Glutamatergic neuron (in vitro differentiated cells): Measurements from ENCODE around the gene SMAD7. TPM values are rescaled to one million over a fixed set of nuclear protein-coding genes. Genes with fewer than 3 reads are reported as not detected.

Source experiments
- DNase-seq: peaks from one replicate; pipeline ENCODE4 v3.0.0; 2022
- H3K27ac Mint-ChIP-seq: one replicate; pipeline ENCODE4 v1.8.0; 2020; ENCODE audit warnings: mild to moderate bottlenecking, mixed read lengths, inconsistent platforms; ENCODE audit not compliant: unreplicated experiment
- H3K27me3 Mint-ChIP-seq: one replicate; pipeline ENCODE4 v1.8.0; 2020; ENCODE audit warnings: mild to moderate bottlenecking, moderate library complexity, mixed read lengths, inconsistent platforms; ENCODE audit not compliant: unreplicated experiment
- H3K36me3 Mint-ChIP-seq: one replicate; pipeline ENCODE4 v1.8.0; 2020; ENCODE audit warnings: mild to moderate bottlenecking, mixed read lengths, inconsistent platforms; ENCODE audit not compliant: unreplicated experiment
- H3K4me1 Mint-ChIP-seq: one replicate; pipeline ENCODE4 v1.8.0; 2020; ENCODE audit warnings: mild to moderate bottlenecking, low read depth, mixed read lengths, inconsistent platforms; ENCODE audit not compliant: unreplicated experiment
- H3K4me3 Mint-ChIP-seq: one replicate; pipeline ENCODE4 v1.8.0; 2020; ENCODE audit warnings: mild to moderate bottlenecking, mixed read lengths, inconsistent platforms; ENCODE audit not compliant: unreplicated experiment
- H3K9me3 Mint-ChIP-seq: one replicate; pipeline ENCODE4 v1.8.0; 2020; ENCODE audit warnings: mild to moderate bottlenecking, moderate library complexity, mixed read lengths, inconsistent platforms; ENCODE audit not compliant: unreplicated experiment
- total RNA-seq: library from RNA; stranded (reverse); fragmentation: NEBNext Ultra II Directional; extraction: Animal tissue kit (Norgen Biotek cat#: 25700); gene quantifications from one replicate; pipeline ENCODE4 v1.2.1, GENCODE V29; 2021; ENCODE audit not compliant: unreplicated experiment
- TF ChIP-seq, protein P1 (sequence below): fragments of 200-600 bp; sonication (generic); IDR thresholded peaks from one replicate; pipeline ENCODE4 v1.5.0; 2021; ENCODE audit not compliant: partially characterized antibody, unreplicated experiment

The SMAD7 gene
- total RNA-seq, 1 donor from 2014 or later, result 10.8 TPM

DNA sequence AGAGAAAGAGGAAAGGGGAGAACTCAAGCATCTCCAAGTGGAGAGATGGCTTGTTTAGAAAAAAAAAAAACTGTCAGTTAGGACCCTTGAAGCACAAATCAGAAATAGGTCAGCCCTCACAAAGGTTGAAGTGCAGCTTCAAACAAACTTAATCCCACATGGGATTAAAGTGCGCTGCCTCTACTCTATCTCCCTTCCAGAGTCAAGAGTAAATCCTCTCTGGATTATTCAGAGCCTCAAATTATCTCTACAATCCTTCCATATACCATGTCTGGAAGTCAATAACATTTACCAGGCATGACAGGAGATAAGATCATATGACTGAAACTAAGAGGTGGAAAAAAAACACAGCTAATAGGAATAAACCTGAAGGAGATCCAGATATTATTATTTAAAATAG lies 69.8 kb downstream of the SMAD7 start:
- Mint-ChIP-seq H3K36me3 (peaks cover 6% of the 10 kb centered on the region), H3K4me3 (no peak overlapping the region), H3K27me3 (peaks cover 7% of the 10 kb centered on the region), H3K4me1 (peaks cover 10% of the 10 kb centered on the region), H3K27ac (no peak overlapping the region), H3K9me3 (peaks cover 8% of the 10 kb centered on the region)
- TF ChIP-seq, protein P1, sequence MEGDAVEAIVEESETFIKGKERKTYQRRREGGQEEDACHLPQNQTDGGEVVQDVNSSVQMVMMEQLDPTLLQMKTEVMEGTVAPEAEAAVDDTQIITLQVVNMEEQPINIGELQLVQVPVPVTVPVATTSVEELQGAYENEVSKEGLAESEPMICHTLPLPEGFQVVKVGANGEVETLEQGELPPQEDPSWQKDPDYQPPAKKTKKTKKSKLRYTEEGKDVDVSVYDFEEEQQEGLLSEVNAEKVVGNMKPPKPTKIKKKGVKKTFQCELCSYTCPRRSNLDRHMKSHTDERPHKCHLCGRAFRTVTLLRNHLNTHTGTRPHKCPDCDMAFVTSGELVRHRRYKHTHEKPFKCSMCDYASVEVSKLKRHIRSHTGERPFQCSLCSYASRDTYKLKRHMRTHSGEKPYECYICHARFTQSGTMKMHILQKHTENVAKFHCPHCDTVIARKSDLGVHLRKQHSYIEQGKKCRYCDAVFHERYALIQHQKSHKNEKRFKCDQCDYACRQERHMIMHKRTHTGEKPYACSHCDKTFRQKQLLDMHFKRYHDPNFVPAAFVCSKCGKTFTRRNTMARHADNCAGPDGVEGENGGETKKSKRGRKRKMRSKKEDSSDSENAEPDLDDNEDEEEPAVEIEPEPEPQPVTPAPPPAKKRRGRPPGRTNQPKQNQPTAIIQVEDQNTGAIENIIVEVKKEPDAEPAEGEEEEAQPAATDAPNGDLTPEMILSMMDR, result no peak
- no peak for DNase-seq

DNA sequence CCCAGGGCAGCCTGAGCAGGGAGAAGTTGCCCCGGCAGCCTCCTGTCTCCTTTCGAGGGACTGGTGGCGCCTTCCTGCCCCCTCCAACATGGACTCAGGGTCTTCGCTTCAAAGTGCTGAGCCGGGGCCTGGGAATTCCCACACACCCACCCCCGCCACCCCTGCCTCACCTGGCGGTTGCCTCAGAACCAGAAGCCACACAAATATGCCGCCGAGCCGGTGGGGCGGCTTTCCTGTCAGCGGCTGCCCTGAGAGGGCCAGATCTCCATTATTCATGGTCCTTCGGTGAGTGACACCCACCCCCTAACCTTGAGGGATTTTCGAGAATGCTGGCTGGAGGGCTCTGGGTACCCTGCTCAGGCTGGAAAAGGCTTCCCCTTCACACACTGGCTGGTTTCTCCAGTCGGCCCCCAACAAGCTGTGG lies 71.7 kb downstream of the SMAD7 start:
- no peak for DNase-seq
- H3K4me1 Mint-ChIP-seq, result peaks cover 11% of the 10 kb centered on the region
- no peak overlapping the region for H3K27ac Mint-ChIP-seq
- TF ChIP-seq, protein P1, result no peak
- H3K27me3 Mint-ChIP-seq, result peaks cover 3% of the 10 kb centered on the region
- peaks cover 6% of the 10 kb centered on the region for H3K36me3 Mint-ChIP-seq
- peaks cover 2% of the 10 kb centered on the region for H3K9me3 Mint-ChIP-seq
- H3K4me3 Mint-ChIP-seq, result no peak overlapping the region

DNA sequence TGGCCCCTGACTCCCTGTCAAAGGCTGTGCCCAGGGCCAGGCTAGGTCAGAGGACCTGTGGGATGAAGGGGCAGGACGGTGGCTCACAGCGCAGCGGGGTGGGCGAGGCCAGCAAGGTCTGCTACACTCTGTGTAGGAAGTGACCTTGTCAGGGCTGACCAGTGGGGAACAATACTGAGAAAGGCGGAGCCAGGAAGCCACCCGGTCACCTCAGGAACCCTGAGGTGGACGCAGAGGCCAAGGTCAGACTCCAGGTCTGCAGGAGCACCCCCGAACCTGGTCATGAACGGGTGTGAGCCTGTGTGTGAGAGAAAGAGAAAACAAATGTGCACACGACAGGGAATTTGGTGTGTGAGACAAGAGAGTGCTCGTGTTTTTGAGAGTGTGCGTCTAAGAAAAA lies 72.3 kb downstream of the SMAD7 start:
- H3K27me3 Mint-ChIP-seq, result peaks cover 3% of the 10 kb centered on the region
- peaks cover 11% of the 10 kb centered on the region for H3K4me1 Mint-ChIP-seq
- TF ChIP-seq, protein P1, result no peak
- H3K36me3 Mint-ChIP-seq, result peaks cover 6% of the 10 kb centered on the region
- peaks cover 5% of the 10 kb centered on the region for H3K9me3 Mint-ChIP-seq
- peak overlapping the region; percentile 10 for H3K27ac Mint-ChIP-seq
- DNase-seq, result no peak
- H3K4me3 Mint-ChIP-seq, result no peak overlapping the region

DNA sequence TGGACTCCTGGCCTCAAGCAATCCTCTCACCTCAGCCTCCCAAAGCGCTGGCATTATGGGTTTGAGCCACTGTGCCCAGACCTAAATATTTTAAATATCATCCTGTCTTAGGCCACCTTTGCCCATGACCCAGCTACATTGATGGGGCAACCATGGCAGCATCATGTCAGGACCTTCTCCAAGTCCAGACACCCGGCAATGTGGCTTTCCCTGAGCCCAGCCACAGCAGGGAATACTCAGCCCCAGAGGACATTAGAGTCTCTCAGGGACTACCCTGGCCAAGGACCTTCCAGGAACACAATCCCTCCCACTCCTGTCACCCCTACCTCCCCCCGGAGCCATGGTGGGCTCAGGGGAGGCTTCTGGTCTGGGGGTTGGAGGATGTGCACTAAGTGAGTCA lies 72.8 kb downstream of the SMAD7 start:
- H3K4me1 Mint-ChIP-seq, result peaks cover 11% of the 10 kb centered on the region
- H3K27me3 Mint-ChIP-seq, result peaks cover 2% of the 10 kb centered on the region
- peaks cover 6% of the 10 kb centered on the region for H3K36me3 Mint-ChIP-seq
- no peak overlapping the region for H3K27ac Mint-ChIP-seq
- no peak overlapping the region for H3K4me3 Mint-ChIP-seq
- TF ChIP-seq, protein P1, result no peak
- peaks cover 5% of the 10 kb centered on the region for H3K9me3 Mint-ChIP-seq
- no peak for DNase-seq

DNA sequence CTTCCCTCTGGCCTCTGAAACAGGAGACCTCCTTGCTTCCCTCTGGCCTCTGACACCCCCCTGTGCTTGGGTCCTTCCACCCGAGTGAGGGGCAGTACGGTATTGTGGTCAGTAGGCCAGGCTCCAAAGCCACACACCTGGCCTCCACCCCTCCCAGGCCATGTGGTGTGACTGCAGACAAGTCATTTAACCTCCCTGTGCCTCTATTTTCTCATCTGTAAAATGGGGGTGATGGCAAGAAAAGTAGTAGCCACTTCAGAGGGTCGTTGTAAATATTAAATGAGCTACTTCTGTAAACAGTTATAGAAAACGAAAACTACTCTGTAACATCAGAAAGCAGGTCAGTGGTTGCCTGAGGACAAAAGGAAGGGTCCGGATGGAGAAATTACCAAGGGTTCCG lies 74.2 kb downstream of the SMAD7 start:
- Mint-ChIP-seq H3K36me3 (peaks cover 6% of the 10 kb centered on the region), H3K27me3 (no peaks in the 10 kb centered on the region), H3K4me1 (peaks cover 11% of the 10 kb centered on the region), H3K9me3 (peaks cover 5% of the 10 kb centered on the region), H3K4me3 (no peak overlapping the region), H3K27ac (no peak overlapping the region)
- TF ChIP-seq, protein P1, result no peak
- no peak for DNase-seq
